IPS-NIHi7 (cell line): ENCODE data around the gene DDX3X.
"Not testable (repeated sequence)": the region's sequence is repeated elsewhere in the genome, so short reads cannot be mapped to it uniquely, and the experiment has no call there.

Experiments
- DNase-seq: peaks from one replicate; pipeline ENCODE4 v3.0.0; 2012; ENCODE audit warnings: mixed read lengths; ENCODE audit errors: extremely low spot score

DDX3X gene

DNA sequence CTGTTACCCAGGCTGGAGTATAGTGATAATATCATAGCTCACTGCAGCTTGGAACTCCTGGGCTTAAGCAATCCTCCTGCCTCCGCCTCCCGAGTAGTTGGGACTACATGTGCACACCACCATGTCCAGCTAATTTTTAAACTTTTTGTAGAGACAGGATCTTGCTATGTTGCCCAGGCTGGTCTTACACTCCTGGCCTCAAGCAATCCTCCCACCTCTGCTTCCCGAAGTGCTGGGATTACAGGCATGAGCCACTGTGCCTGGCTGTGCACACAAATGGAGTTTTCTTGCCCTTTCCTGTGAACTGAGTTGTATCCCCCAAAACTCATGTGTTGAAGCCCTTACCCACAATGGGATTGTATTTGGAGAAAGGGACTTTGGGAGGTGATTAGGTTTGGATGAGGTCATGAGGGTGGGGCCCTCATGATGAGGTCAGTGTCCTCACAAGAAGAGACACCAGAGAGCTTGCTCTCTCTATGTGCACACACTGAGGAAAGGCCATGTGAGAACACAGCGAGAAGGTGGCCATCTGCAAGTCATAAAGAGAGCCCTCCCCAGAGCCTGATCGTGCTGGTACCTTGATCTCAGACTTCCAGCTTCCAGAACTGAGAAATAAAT lies 40.1 kb downstream of the DDX3X start:
- no peak for DNase-seq

DNA sequence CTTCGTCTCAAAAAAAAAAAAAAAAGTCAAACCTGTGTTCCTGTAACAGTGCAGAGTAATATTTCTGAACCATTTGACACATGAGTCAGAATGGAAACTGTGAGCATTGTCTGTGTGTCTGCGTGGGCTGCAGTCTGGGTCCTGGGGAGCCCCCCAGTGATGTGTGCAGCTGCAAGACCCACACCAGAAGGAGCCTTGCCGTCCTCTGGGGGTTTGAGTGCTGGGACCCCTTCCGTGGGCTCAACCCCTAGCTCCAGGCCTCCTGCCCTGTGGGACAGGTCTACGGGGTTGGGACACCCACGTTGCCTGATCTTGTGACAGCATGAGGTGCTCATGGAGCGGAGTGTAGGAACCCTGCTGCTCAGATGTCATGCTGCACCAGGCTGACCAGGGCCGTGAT lies 43.7 kb downstream of the DDX3X start:
- no peak for DNase-seq

DNA sequence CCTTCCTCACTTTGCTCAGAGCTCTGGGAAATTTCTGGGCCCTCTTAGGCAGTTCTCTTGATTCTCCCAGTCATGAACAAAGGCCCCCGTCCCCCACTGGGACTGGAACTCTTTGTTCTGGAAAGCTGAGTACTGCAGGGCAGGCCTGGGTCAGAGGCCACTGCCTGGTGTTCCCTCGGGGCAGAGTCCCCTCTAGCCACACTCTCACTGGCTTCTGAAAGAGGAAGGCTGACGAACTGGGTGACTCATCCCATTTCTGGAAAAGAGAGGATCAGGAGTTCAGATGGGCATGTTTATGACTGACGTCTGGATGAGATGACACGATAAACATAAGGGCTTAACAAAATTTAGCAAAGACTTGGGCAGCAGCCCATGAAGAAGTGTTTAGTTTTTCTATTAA lies 47.7 kb downstream of the DDX3X start:
- peak; percentile 46 for DNase-seq

DNA sequence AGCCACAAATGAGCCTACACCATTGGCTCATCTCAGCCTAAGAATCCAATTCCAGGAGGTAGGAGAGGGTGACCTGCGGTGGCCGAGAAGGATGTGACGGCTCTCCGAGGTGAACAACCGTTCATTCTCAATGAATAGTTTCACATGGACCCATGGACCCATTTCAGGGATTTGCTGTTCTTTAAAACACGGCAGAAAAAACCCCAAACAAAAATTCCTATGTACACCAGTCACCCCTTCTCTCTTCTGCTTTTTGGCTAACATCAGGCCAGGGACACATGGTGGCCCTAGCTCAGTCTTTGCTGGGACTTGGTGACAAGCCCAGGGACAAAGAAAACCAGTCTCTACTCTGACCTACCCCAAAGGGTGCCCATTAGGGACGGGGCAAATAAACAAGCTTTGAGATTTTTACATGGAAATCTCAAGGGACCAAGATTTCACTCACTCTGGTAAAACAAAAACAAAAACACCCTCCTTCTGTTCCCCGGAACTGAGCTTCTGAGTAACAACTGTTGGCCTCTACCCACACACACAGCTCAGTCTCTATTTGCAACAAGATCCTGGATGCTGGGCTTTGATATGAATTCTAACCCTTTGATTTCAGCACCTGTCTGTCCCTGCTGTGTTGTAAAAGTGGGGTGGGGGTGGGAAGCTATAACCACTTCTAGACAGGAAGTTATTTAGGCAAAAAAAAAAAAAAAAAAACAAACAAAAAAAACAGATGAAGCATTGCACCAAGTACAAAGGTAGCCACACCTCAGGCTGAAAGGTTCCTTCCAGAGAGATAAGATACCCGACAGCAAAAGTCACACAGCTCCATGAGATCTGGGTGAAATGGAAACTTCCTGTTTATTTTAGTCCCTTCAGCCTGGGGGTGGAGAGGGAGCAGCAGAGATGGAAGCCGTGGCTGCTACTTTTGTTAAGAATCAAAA lies 49.0 kb downstream of the DDX3X start:
- DNase-seq, result no peak

DNA sequence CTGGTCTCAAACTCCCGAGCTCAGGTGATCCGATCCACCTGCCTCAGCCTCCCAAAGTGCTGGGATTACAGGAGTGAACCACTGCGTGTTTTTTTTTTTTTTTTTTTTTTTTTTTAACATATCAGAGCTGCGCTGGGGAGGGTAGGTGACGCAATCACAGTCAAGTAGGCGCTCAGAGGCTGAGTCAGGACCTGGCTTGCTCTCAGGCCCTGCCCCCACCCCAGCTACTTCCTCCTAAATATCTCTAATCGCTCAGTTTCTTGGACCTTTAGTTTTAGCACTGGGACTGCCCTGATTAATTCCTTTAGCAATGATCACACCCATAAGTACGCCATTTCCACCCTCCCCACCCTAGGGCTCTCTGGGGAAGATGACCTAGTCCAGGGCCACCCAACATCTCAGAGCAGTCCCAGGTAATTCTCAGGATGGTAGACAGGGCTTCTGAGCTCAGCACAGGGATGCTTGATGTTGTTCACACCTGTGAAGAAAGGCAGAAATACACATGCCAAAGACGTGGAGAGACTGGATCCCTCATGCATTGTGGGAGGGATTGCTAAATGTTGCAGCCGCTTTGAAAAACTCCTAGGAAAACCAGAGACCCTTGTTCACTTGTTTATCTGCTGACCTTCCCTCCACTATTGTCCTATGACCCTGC lies 50.2 kb downstream of the DDX3X start:
- DNase-seq, result no peak

DNA sequence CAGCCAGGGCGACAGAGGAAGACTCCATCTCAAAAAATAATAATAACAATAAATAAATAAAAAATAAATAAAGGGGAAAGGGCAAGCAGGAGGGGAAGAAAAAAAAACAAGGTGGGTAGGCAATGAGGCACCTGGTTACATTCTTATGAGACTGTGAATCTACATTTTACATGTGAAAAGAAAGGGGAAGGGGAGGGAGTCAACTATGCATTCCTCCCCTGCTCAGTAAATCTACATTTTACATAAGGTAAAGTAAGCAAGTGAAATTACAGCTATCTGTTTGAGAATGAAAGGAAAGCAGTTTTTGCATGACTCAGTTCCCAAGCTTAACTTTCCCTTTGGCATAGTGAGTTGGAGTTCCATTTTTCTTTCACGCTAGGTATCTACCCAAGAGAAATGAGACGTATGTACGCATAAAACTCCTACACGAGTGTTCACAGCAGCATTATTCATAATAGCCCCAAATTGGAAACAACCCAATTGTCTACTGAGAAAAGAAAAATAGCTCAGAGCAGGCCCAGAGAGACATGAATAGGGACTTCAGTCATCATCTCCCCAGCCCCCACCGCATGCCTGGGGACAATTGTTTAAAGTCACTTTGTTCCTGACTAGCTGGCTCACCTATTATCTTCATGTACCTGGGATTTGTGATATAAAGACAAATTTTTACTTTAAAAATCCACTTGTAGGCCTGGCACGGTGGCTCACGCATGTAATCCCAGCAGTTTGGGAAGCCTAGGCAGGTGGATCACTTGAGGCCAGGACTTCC lies 52.4 kb downstream of the DDX3X start:
- no peak for DNase-seq

DNA sequence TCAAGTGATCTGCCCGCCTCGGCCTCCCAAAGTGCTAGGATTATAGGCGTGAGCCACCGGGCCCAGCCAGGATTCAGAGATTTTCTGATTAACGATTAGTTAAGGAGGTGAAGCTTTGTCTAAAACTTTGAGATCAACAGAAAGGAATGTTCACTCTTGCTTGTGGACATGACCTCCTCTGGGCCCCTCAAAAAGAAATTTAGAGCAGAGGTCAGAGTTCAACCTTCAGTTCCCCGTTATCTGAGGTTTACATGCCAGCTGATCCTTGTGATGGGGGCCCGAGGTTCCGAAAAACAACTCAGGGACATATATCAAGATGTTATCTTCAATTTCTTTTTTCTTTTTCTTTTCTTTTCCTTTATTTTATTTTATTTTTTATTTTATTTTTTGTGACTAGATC lies 54.6 kb downstream of the DDX3X start:
- DNase-seq, result no peak

DNA sequence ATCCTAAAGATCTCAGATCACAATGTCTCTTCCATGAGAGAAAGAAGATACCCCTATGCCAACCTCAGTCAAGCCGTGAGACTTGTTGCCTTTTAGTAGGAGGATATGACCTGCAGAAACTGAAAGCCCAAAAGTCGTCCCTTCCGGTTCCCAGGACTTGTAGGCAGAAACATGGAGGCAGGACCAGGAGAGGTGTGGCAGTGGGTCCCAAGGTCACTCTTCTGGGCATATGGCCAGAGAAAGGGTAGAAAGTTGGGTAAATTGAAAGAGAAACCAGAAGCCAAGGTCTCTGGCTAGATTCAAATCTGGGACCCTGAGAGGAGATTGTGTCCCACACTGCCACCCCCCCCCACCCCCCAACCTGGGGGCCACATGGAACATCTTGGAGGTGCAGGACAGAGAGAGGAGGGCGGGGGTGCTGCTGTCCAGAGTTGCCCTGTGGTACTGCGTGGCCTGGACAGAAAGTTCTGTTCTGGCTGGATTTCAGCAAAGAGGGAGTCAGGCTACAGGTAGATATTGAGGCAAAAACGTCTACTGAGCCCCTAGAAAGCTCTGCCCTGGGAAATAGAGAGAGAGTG lies 55.4 kb downstream of the DDX3X start:
- no peak for DNase-seq

DNA sequence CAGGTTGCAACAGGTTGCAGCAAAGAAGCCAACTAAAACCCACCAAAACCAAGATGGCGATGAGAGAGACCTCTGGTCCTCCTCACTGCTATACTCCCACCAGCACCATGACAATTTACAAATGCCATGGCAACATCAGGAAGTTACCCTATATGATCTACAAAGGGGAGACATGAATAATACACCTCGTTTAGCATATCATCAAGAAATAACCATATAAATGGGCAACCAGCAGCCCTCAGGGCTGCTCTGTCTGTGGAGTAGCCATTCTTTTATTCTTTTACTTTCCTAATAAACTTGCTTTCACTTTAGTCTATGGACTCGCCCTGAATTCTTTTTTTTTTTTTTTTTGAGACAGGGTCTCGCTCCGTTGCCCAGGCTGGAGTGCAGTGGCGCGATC lies 56.6 kb downstream of the DDX3X start:
- DNase-seq, result not testable (repeated sequence)

DNA sequence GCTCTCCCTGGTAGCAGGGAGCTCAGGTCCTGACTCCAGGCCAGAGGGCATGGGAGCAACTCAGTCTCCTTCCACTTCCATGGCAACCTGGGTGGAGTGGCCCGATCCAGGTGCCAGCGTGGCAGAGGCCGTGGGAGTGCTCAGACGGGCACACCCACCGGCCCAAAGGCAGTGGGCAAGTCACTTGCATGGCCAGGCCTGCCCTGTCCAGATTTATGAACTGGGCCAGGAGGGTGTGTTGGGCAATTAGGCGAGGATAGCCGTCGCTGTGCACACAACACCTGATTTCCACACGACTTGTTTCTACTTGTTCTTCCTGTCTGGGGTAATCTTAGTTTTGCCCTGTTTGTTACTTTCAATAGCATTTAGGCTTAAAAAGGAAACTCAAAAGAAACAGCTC lies 57.6 kb downstream of the DDX3X start:
- no peak for DNase-seq

DNA sequence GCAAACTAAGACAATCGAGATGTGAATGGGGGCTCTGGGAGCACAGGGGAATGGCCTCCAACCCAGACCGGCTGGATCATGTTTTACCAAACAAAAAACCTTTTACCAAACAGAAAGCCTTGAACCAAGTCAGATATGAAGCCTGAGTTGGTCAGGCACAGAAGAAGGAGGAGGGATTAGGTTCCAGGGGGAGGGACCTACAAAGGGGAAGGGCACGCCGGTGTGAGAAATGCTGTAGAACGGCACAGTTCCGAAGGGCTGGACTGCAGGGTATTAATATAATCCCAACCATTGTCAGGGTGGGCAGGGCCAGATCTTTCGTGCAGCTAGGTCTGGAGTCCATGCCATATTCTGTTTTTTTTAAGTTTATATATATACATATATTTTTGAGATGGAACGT lies 60.3 kb downstream of the DDX3X start:
- DNase-seq, result no peak

DNA sequence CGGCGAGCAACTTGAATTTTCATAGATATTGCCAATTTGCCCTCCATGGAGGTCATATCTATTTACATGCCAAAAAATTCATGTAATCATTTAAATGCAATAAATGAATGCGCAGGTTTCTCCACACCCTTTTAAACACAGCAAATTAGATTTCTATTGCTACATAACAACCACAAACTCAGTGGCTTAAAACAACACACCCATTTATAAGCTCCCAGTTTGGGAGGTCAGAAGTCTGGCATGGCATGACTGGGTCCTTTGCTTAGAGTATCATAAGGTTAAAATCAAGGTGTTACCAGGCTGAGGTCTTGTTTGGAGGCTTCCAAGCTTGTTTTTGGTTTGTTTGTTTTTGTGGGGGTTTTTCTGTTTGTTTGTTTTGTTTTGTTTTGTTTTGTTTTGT lies 63.3 kb downstream of the DDX3X start:
- DNase-seq, result no peak

DNA sequence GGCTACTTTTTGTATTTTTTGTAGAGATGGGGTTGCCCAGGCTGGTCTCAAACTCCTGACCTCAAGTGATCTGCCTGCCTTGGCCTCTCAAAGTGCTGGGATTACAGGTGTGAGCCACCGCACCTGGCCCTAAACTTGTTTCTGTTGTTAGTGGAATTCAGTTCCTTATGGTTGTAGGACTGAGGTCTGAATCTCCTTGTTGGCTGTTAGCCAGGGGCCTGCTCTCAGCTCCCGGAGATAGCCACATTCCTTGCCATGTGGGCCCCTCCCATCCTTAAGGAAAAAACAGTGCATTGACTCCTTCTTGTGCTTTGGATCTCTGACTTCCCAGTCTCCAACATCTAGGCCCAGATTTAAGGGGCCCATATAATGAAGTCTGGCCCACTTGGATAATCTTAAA lies 63.8 kb downstream of the DDX3X start:
- no peak for DNase-seq

DNA sequence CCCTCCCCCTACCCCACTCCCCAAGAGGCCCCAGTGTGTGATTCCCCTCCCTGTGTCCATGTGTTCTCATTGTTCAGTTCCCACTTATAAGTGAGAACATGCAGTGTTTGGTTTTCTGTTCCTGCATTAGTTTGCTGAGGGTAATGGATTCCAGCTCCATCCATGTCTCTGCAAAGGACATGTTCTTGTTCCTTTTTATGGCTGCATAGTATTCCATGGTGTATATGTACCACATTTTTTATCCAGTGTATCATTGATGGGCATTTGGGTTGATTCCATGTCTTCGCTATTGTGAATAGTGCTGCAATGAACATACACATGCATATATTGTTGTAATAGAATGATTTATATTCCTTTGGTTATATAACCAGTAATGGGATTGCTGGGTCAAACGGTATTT lies 68.6 kb downstream of the DDX3X start:
- DNase-seq, result not testable (repeated sequence)

DNA sequence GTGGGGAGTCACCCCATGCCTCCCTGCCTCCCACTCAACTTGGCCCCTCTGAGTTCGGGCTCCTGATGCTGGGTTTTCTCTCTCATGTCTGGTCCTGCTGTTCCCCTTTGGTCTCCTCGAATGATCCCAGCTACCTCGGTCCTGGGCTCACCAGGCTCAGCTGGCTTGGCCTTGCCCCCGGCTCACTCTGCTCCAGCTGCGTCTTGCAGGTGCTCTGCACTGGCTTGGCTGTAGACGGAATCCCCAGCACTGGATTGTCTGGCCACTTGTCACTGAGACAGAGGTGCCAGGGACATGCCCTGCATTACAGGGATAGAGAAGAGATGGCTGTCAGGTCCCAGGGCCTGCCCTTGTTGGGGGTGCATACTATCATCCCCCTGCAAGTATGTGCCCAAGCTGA lies 71.6 kb downstream of the DDX3X start:
- DNase-seq, result no peak

DNA sequence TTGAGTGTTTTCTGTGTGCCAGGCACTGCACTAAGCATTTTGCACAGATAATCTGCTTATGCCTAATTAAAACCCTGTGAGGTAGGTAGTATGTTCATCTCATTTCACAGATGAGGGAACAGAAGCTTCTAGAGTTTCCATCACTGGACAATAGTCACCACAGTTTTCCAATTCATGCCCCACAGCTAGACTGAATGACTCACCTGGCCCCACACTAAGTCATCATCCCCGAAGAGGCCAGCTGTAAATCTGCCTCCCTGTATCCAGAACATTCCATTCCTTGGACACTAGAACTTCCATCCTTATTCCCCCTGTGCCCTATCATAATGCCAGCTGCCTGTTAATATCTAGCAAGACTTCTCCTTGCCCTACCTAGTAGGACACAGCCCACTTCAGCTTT lies 72.2 kb downstream of the DDX3X start:
- no peak for DNase-seq

DNA sequence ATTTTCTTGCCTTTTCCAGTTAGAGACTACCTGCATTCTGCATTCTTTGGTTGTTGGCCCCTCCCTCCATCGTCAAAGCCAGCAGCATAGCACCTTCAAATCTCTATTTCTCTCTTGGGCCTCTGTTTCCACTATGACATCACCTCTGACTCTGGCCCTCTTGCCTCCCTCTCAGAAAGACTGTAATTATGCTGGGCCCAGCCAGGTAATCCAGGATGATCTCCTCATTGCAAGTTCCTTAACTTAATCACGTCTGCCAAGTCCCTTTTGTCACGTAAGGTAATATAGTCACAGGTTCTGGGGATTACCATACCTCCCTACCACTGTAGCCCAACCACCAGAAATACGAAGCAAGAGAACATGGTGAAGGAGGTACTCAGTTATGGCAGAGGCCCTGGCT lies 73.9 kb downstream of the DDX3X start:
- no peak for DNase-seq

DNA sequence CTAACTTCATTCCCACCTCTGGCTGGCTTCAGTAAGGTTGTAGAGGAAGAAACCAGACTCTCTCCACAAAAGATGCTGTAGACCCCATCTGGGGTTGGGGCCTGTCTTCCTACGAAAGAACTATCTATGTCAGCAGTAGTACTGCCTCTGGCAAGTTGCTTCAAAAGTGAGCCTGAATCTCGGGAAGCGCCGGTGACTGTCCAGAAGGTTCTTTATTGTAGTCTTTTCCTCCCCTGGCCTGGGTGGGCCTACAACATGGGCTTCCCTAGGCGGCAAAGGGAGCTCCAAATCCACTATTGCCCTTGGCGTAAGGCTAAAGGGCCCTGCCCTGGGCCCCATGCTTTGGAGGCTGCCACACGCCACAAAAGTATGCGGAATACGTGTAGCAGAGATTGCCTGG lies 74.6 kb downstream of the DDX3X start:
- no peak for DNase-seq

DNA sequence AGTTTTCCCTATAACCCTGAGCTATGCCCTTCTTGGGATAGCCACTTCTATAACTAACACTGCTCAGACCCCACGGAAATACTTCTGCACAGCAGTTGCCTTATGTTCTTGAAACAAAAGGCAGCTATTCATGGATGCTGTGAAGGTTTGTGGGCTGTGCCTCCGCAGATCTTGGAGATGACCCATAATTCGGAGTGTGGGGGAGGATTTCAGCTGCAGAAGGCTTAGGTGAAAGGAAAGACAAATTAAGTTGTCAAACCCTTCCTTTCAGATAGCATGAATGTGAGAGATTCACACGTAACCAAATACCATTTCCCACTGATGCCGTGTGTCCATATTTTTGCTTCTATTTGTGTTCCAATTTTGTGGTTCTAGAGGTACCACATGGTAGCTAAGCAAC lies 75.0 kb downstream of the DDX3X start:
- DNase-seq, result no peak

DNA sequence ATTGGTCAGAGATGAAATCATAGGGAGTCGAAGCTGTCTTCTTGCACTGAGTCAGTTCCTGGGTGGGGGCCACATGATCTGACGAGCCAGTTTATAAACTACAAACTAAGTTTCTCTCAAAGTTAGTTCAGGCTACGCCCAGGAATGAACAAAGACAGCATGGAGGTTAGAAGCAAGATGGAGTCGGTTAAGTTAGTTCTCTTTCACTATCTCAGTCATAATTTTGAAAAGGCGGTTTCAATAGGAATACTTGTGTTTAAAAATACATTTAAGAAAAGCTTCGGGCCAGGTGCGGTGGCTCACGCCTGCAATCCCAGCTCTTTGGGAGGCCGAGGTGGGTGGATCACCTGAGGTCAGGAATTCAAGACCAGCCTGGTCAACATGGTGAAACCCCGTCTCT lies 77.3 kb downstream of the DDX3X start:
- not testable (repeated sequence) for DNase-seq

DNA sequence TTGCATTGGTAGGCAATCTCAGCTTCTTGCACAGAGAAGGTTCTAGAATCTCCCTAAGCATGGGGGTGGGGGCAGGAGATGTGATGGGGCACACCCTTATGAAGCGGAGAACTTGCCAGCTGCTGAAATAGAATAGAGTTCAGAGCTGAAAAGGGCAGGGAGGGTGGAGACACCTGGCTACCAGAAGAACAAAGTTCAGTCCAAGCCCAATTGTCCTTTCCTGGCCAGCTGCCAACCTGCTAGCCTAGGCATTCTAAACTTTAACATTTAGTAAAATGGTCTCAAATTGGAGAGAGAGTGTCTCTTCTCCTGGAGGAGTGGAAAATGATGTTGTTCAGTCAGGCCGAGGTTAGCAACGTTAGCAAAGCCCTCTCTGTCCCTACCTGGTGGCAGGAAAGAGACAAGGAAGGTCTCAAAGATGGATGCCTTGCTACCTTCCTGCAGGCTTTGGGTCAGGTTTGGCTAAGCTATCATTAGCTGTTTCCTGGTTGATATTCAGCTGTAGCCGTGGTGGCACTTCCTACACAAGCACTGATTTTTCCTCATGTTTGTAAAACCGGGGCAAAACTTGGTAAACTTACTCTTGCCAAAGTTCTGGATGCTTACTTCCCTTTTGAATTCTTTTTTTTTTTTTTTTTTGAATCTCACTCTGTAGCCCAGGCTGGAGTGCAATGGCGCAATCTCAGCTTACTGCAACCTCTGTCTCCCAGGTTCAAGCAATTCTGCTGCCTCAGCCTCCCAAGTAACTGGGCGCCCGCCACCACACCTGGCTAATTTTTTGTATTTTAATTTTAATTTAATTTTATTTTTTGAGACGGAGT lies 78.5 kb downstream of the DDX3X start:
- DNase-seq, result no peak
